Measurements from ENCODE around the gene GEMIN4. TPM values are rescaled to one million over a fixed set of nuclear protein-coding genes. Genes with fewer than 3 reads are reported as not detected.
"Not testable (repeated sequence)": the region's sequence is repeated elsewhere in the genome, so short reads cannot be mapped to it uniquely, and the experiment has no call there.

GEMIN4 gene
- total RNA-seq, 1 donor from 2014 or later: 12.2 TPM

- ATAC-seq (ENCODE audit: poor library complexity) (no peak), DNase-seq (no peak)
Observed at GRCh38 chr17:721540-721937, 30.5 kb downstream of the GEMIN4 start.

GRCh38 chr17:720706-721539 is 31.1 kb downstream of the GEMIN4 start:
- no peak for DNase-seq
- intact Hi-C loops (cut with DNase I): no loop called here
- ATAC-seq (ENCODE audit: poor library complexity): no peak

More at GRCh38 chr17:721540-721937, 30.5 kb downstream of the GEMIN4 start:
- intact Hi-C loops (cut with DNase I): no loop called here

- no peak for DNase-seq
- intact Hi-C loops (cut with DNase I): no loop called here
- ATAC-seq (ENCODE audit: poor library complexity): no peak
Observed at GRCh38 chr17:718075-718474, 34.0 kb downstream of the GEMIN4 start.

- no peak for DNase-seq
- intact Hi-C loops (cut with DNase I): no loop called here
Observed at GRCh38 chr17:708132-708531, 43.9 kb downstream of the GEMIN4 start.

GRCh38 chr17:705863-706262 is 46.2 kb downstream of the GEMIN4 start:
- ATAC-seq (ENCODE audit: poor library complexity) (peak; percentile 82), DNase-seq (no peak)
- intact Hi-C loops (cut with DNase I): no loop called here

More at GRCh38 chr17:708132-708531, 43.9 kb downstream of the GEMIN4 start:
- ATAC-seq (ENCODE audit: poor library complexity): no peak

GRCh38 chr17:705011-705410 is 47.1 kb downstream of the GEMIN4 start:
- intact Hi-C loops (cut with DNase I): no loop called here
- ATAC-seq (ENCODE audit: poor library complexity): no peak
- DNase-seq: no peak

- intact Hi-C loops (cut with DNase I): loop anchor here (5.0 kb wide), 1 partner anchor 292 kb away; a partner anchor contains a TSS
- DNase-seq (no peak), ATAC-seq (ENCODE audit: poor library complexity) (peak; percentile 60)
Observed at GRCh38 chr17:704111-704864, 47.8 kb downstream of the GEMIN4 start.

GRCh38 chr17:703081-703875 is 48.8 kb downstream of the GEMIN4 start:
- ATAC-seq (ENCODE audit: poor library complexity): no peak
- no peak for DNase-seq
- intact Hi-C loops (cut with DNase I): loop anchor here (5.0 kb wide), 1 partner anchor 291 kb away; a partner anchor contains a TSS

- no peak for DNase-seq
- ATAC-seq (ENCODE audit: poor library complexity): no peak
- intact Hi-C loops (cut with DNase I): loop anchor here (5.0 kb wide), 1 partner anchor 288 kb away; a partner anchor contains a TSS
Observed at GRCh38 chr17:700504-701094, 51.5 kb downstream of the GEMIN4 start.

GRCh38 chr17:699345-699744 is 52.7 kb downstream of the GEMIN4 start:
- ATAC-seq (ENCODE audit: poor library complexity): no peak
- DNase-seq: no peak
- intact Hi-C loops (cut with DNase I): no loop called here

GRCh38 chr17:698096-698495 is 54.0 kb downstream of the GEMIN4 start:
- ATAC-seq (ENCODE audit: poor library complexity); intact Hi-C loops (cut with DNase I); DNase-seq: not testable (repeated sequence)

- ATAC-seq (ENCODE audit: poor library complexity) (no peak), DNase-seq (no peak)
- intact Hi-C loops (cut with DNase I): no loop called here
Observed at GRCh38 chr17:697682-698081, 54.4 kb downstream of the GEMIN4 start.

GRCh38 chr17:696369-696768 is 55.7 kb downstream of the GEMIN4 start:
- ATAC-seq (ENCODE audit: poor library complexity): no peak

More at GRCh38 chr17:696369-696768, 55.7 kb downstream of the GEMIN4 start:
- no peak for DNase-seq
- intact Hi-C loops (cut with DNase I): no loop called here

Other genes with a start within 250 kb of the GEMIN4 start
- 26.3 TPM for gene VPS53, start 37.4 kb downstream of the GEMIN4 start, total RNA-seq
- gene TLCD3A, start 19.7 kb downstream of the GEMIN4 start, total RNA-seq: 2.0 TPM
- 25.1 TPM for gene GLOD4, start 30.0 kb upstream of the GEMIN4 start, total RNA-seq
- 21.0 TPM for gene MRM3, start 30.1 kb upstream of the GEMIN4 start, total RNA-seq
- 20.2 TPM for gene NXN, start 227.5 kb upstream of the GEMIN4 start, total RNA-seq
- gene TIMM22, start 244.9 kb upstream of the GEMIN4 start, total RNA-seq: 17.1 TPM

Measured in Right ventricle myocardium superior (tissue), 1 donor.